ENCODE measurements around the gene GALNT2.

- TF ChIP-seq EZH2phosphoT487 (IDR thresholded peaks at IDR 0.05; ENCODE audit: borderline replicate concordance) (no peak), CTCF (conservative IDR thresholded peaks at IDR 0.05; ENCODE audit: low read length) (no peak)
Measured at GRCh38 chr1:230081751-230082150, 14.7 kb downstream of the GALNT2 start.
